Left cardiac atrium (tissue), 4 donors: ENCODE data around the gene TYRP1. TPM values are rescaled to one million over a fixed set of nuclear protein-coding genes. Genes with fewer than 3 reads are reported as not detected.

Source experiments
- ATAC-seq, 2 donors: fragments of 200-7000 bp; cut with Tn5 transposase; one replicate each; pipeline ENCODE4 v1.9.1; 2020; ENCODE audit warnings: mild to moderate bottlenecking in 2 of 2, moderate library complexity in 2 of 2
- DNase-seq: peaks from one replicate; pipeline ENCODE4 v3.0.0-alpha.2; 2020
- intact Hi-C, 2 donors: fragments of 100-400 bp; cut with DNase I; formaldehyde crosslinking; loops; one replicate each; pipeline versions ENCODE4 v1.14.1 to v1.15.1; 2022 to 2023
- total RNA-seq, 2 donors: library from RNA; stranded (reverse); fragmentation: NEBNext Ultra II Directional; extraction: Animal tissue kit (Norgen Biotek cat#: 25700); gene quantifications; one replicate each; pipeline ENCODE4 v1.2.1, GENCODE V29; 2021
- donor health status: DM: no; HTN: yes; CAD: no.
- donor health status: DM: no; HTN: yes; CAD: no; lungs with severe emphysema.
- donor health status: DM: yes; HTN: yes; CAD: no.
- donor health status: Dilated cardiomyopathy.

Gene TYRP1
- total RNA-seq, 2 donors from 2014 or later, result 31.0 to 32.8 TPM

- DNase-seq, result no peak
- ATAC-seq, result no peak
- intact Hi-C loops, result loop anchor here (2.0 to 10.0 kb wide), 6 partner anchors 163 to 370 kb away; no protein-coding TSS in a partner anchor
Measured at GRCh38 chr9:12722131-12722530, 28.9 kb downstream of the TYRP1 start.

DNA sequence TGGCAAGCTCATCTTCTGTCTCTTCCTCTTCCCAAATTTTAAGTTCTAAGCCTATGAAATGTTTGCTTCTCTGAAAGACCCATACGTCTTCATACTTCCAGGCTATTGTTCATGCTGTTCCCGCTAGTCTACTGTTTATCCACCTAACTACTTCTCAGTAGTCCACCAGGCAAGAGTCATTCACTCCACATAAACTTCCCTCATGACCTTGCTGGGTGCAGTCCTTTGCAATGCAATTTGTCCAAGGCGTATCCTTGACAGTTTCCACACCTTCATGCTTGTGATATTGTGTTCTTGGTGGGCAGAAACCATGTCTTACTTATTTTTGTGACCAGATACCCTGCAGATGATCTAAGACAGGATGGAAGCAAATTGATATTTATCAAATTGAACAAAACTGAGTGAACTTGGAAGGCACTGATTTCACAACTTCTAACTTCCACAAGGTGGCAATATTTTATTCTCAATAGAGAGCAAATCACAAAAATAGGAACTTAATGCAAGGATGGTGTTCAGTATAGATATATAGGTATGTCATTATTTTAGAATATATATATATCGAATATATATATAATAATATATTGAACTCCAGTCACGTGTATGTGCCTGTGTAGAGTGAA, 30.3 kb downstream of the TYRP1 start:
- no peak for ATAC-seq
- no peak for DNase-seq
- intact Hi-C loops, result loop anchor here (2.0 to 10.0 kb wide), 6 partner anchors 161 to 369 kb away; no protein-coding TSS in a partner anchor

GRCh38 chr9:12726795-12727194, 33.6 kb downstream of the TYRP1 start:
- intact Hi-C loops, result loop anchor here (10.0 kb wide), 2 partner anchors 158 to 258 kb away; no protein-coding TSS in a partner anchor
- ATAC-seq, result no peak

DNA sequence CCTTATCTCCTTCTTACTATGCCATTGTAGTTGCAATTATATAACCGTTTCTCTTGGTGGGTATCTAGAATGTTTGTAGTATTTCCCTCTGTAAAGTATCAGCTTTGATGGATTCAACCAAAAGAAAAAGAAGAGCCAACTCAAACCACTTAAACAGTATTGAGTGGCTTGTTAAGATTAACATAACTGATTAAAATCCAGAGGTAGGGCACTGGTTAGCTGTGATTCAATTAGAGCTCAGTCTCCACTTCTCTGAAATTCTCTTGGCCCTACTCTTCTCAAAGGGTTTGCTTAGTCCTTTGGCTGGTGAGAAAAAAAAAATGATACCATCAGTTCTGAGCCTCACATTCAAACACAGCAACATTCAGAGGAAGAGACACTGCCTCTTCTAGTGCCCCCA, 37.0 kb downstream of the TYRP1 start:
- no peak for DNase-seq
- ATAC-seq, result no peak
- intact Hi-C loops, result no loop called here

More at GRCh38 chr9:12726795-12727194, 33.6 kb downstream of the TYRP1 start:
- no peak for DNase-seq

- intact Hi-C loops, result no loop called here
- ATAC-seq (no peak), DNase-seq (no peak)
Measured at GRCh38 chr9:12730927-12731326, 37.7 kb downstream of the TYRP1 start.

GRCh38 chr9:12732971-12733370, 39.8 kb downstream of the TYRP1 start:
- ATAC-seq (no peak), DNase-seq (no peak)
- intact Hi-C loops, result no loop called here

- intact Hi-C loops, result no loop called here
- DNase-seq (no peak), ATAC-seq (no peak)
Measured at GRCh38 chr9:12735665-12736064, 42.5 kb downstream of the TYRP1 start.

- intact Hi-C loops, result no loop called here
- DNase-seq, result no peak
Measured at GRCh38 chr9:12737871-12738270, 44.7 kb downstream of the TYRP1 start.

GRCh38 chr9:12739014-12739652, 45.9 kb downstream of the TYRP1 start:
- DNase-seq (no peak), ATAC-seq (no peak)
- intact Hi-C loops, result no loop called here

More at GRCh38 chr9:12737871-12738270, 44.7 kb downstream of the TYRP1 start:
- ATAC-seq, result no peak

DNA sequence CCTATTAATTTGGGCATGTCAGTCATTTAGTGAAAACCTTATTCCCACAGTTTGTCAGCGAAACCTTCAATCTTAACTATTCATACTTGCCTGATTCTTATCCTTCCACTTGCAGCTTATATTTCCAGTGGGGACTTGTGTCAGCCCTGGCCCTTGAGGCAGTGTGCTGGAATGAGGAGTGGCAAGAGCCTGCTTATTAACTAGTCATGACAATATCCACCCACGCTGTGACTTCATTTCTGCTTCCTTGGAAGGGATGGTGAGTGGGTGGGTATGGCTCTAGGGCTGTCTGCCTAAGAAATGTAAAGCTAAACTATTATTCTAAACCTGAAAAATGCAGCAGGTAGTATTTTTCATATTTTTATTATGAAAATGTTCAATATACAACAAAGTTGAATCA, 47.7 kb downstream of the TYRP1 start:
- intact Hi-C loops, result no loop called here
- ATAC-seq, result no peak

GRCh38 chr9:12748016-12748415, 54.8 kb downstream of the TYRP1 start:
- DNase-seq (no peak), ATAC-seq (no peak)
- intact Hi-C loops, result no loop called here

More for the DNA sequence above, 47.7 kb downstream of the TYRP1 start:
- DNase-seq, result no peak

GRCh38 chr9:12748954-12749353, 55.8 kb downstream of the TYRP1 start:
- intact Hi-C loops, result no loop called here
- DNase-seq (no peak), ATAC-seq (no peak)

DNA sequence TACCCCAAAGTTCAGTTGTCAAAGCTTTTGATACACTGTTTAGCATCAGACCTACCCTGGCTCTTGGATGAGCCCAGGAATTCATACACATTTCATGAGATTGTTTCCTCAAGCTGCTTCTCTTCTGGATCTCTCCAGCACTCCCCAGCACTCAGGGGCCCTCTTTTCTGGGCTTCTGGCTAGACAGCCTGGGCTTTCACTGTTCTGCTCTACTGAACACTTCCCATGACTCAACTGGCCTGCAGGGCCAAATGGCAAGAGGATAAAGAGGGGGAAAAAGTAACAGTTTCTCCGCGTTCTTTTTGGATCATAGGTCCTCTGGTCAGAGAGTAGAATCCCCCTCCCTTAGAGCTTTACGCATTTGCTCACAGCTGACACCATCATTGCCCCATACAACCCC, 60.7 kb downstream of the TYRP1 start:
- ATAC-seq, result no peak
- no peak for DNase-seq
- intact Hi-C loops, result no loop called here

DNA sequence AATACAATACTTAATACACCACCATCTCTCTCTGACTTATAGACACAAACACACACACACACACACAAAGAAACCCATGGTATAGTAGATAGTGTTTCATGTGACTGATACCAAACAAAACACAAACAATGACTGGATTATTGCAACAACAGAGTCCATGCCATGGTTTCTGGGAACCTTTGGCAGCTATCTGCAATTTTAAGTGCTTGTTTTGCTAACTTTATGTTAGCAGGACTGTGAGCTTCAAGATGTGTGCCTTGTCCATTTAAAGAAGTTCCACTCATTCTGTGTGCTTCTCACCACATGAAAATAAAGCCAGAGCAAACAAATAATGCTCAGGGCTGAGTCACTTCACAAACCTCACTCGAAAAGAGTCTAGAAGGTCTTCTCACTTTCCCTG, 66.6 kb downstream of the TYRP1 start:
- DNase-seq, result no peak
- intact Hi-C loops, result no loop called here
- ATAC-seq, result no peak

Other genes with a start within 250 kb of the TYRP1 start
- 1 to 10 TPM; 3.8 to 4.7 TPM for gene LURAP1L, start 81.6 kb downstream of the TYRP1 start, total RNA-seq